ENCODE results near the gene TTBK2.

DNA sequence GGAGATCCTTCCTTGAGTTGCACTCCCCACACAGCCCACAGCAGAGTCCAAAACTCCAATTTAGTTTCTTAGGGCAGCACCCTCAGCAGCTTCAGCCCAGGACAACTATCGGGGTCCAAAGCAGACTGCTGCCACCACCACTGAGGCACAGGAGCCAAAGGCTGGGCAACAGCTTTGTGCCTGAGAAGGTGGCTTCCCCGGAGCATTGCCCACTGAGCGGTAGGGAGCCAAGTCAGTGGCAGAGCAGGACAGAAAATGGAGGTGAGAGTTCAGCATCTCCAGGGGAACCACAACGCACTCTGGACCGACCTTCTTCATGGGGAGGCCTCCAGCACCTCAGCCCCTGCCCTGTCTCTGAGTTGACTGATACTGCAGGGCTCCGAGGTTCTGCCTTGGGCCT, 227.1 kb downstream of the TTBK2 start:
- TF ChIP-seq NFRKB (IDR thresholded peaks at IDR 0.05) (no peak), SP1 (IDR thresholded peaks at IDR 0.05) (no peak), CTBP1 (IDR thresholded peaks at IDR 0.05; ENCODE audit: borderline replicate concordance) (no peak), SUZ12 (IDR thresholded peaks at IDR 0.05) (no peak), FOXM1 (IDR thresholded peaks at IDR 0.05; ENCODE audit: borderline replicate concordance) (no peak), ELF4 (IDR thresholded peaks at IDR 0.05) (no peak)

Data from HEK293T (cell line).